ENCODE data around the gene VPS13D.

GRCh38 chr1:12468323-12468722, 238.5 kb downstream of the VPS13D start:
- no peak for TF ChIP-seq CTCF (IDR thresholded peaks at IDR 0.05)
- no peak for TF ChIP-seq POLR2A (IDR thresholded peaks at IDR 0.05)

Data from thyroid gland (tissue), 4 donors.